ENCODE measurements around the gene FHIT.
"Not testable (repeated sequence)": the region's sequence is repeated elsewhere in the genome, so short reads cannot be mapped to it uniquely, and the experiment has no call there.

GRCh38 chr3:61045169-61045568 is 206.1 kb downstream of the FHIT start:
- not testable (repeated sequence) for TF ChIP-seq CTCF (conservative IDR thresholded peaks at IDR 0.05; ENCODE audit: low read depth, low read length); EZH2 (IDR thresholded peaks at IDR 0.05; ENCODE audit: low read length, unreplicated experiment)

All from PC-3 (cell line).